HL-60 (cell line): Measurements from ENCODE around the gene ABL1.

ENCODE experiments used
- DNase-seq, 2 experiments: peaks; one replicate each; pipeline ENCODE4 v3.0.0-alpha.2; 2010 to 2020; ENCODE audit warnings: low read depth in 1 of 2, low spot score in 1 of 2
- H3K27ac ChIP-seq: fragments of 250-450 bp; sonication (Bioruptor Pico); replicated peaks from 2 replicates; pipeline ENCODE4 v1.5.1; 2020; ENCODE audit warnings: mild to moderate bottlenecking, moderate library complexity
- H3K27me3 ChIP-seq: fragments of 250-450 bp; sonication (Bioruptor Pico); 2 replicates; pipeline ENCODE4 v1.5.1; 2021; ENCODE audit warnings: mild to moderate bottlenecking, moderate library complexity; ENCODE audit not compliant: insufficient read depth, poor library complexity, severe bottlenecking
- H3K4me3 ChIP-seq: replicated peaks from 2 replicates; pipeline ENCODE4 v1.5.1; 2011; ENCODE audit warnings: mild to moderate bottlenecking, control low read depth, low read length; ENCODE audit not compliant: insufficient read depth
- CTCF ChIP-seq: IDR thresholded peaks from one replicate; pipeline ENCODE4 v1.5.1; 2011; ENCODE audit warnings: low read length, control low read depth, inconsistent platforms; ENCODE audit not compliant: insufficient read depth
- GABPA ChIP-seq: IDR thresholded peaks from 2 replicates; pipeline ENCODE4 v1.6.1; 2012; ENCODE audit warnings: low read depth
- POLR2AphosphoS5 ChIP-seq: IDR thresholded peaks from 2 replicates; pipeline ENCODE4 v1.6.1; 2012; ENCODE audit warnings: low read depth
- REST ChIP-seq: IDR thresholded peaks from 2 replicates; pipeline ENCODE4 v1.6.1; 2012; ENCODE audit warnings: low read depth; ENCODE audit not compliant: insufficient replicate concordance
- SPI1 ChIP-seq: IDR thresholded peaks from 2 replicates; pipeline ENCODE4 v1.6.1; 2012; ENCODE audit warnings: low read depth, mild to moderate bottlenecking, borderline replicate concordance

The ABL1 gene

GRCh38 chr9:130922893-130923610, 88.0 kb downstream of the ABL1 start:
- Histone ChIP-seq H3K27ac (no peak overlapping the region), H3K4me3 (no peak overlapping the region), H3K27me3 (peaks cover 25% of the 10 kb centered on the region)
- no peak for DNase-seq
- no peak for TF ChIP-seq SPI1
- no peak for TF ChIP-seq POLR2AphosphoS5
- TF ChIP-seq CTCF, result no peak
- TF ChIP-seq GABPA, result no peak
- no peak for TF ChIP-seq REST

- H3K27me3 ChIP-seq, result peaks cover 25% of the 10 kb centered on the region
- TF ChIP-seq SPI1, result no peak
- no peak for TF ChIP-seq CTCF
- TF ChIP-seq REST, result no peak
- TF ChIP-seq POLR2AphosphoS5, result no peak
- TF ChIP-seq GABPA, result no peak
These were observed 88.8 kb downstream of the ABL1 start for GRCh38 chr9:130923611-130924447.

GRCh38 chr9:130924448-130924788, 89.4 kb downstream of the ABL1 start:
- H3K27ac ChIP-seq, result no peak overlapping the region
- TF ChIP-seq GABPA, result no peak
- no peak for TF ChIP-seq REST
- TF ChIP-seq CTCF, result no peak
- no peak for TF ChIP-seq SPI1
- TF ChIP-seq POLR2AphosphoS5, result no peak
- no peak overlapping the region for H3K4me3 ChIP-seq
- DNase-seq, result no peak
- H3K27me3 ChIP-seq, result peaks cover 25% of the 10 kb centered on the region

More at GRCh38 chr9:130923611-130924447, 88.8 kb downstream of the ABL1 start:
- no peak overlapping the region for H3K27ac ChIP-seq
- DNase-seq, result no peak
- no peak overlapping the region for H3K4me3 ChIP-seq
